ENCODE data around the gene EPAS1. TPM values are rescaled to one million over a fixed set of nuclear protein-coding genes. Genes with fewer than 3 reads are reported as not detected.
A peak's percentile ranks its signal among the peaks of the same experiment; 100 is the strongest.

EPAS1 gene
- total and polyA plus RNA-seq, 2 of the 13 experiments (the other 11 are each of a cell fraction or from before 2014, with no cell fraction given): 47.1 to 182 TPM

DNA sequence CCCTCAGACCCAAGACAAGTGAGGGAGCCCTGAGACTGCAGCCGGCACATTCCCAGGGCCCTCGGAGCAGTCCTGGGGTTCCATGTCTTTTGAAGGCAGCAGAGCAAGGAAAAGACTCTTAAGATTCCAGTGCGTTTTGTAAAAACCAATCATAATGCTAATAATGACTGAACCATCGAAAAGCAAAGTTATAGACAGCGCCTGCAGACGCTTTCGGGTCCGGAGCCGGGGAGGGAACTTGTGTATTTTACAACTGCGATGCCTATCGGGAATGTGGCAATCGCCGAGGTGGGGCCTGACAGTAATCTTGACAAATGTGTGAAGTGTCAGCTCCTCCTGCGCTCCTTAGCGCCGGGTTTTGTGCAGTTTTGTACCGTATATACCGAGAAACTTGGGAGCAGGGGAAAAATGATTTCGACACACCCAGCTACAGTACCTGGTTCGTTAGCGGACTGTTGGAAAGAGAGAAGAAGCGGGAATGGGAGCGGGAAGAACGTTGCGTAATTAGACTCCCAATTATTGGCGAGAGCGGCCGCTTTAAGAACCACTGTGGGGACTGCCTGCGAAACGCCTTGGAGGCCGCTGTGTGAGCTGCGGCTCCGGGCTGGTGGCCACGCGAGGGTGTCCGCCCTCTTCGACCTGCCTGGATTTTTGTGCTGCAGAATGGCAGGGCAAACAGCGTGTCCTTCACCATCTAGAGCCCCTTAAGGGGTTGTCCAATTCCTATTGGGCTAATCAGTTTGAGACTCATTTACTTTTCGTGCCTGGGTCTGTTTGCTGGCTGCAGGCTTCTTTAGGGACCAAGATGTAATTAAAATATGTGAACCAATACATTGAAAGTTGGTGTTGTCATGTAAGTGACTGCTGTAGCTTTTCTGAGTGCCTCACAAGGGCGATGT, 2.4 kb downstream of the EPAS1 start (continued):
- no peak for TF ChIP-seq ZBTB49 (CRISPR knock-in tag; IDR thresholded peaks at IDR 0.05; ENCODE audit: borderline replicate concordance)
- TF ChIP-seq ZNF839 (CRISPR knock-in tag; IDR thresholded peaks at IDR 0.05; ENCODE audit: borderline replicate concordance): no peak
- TF ChIP-seq RBM22 (optimal IDR thresholded peaks at IDR 0.05; ENCODE audit: low read length): no peak
- TF ChIP-seq HNF1B (CRISPR knock-in tag; IDR thresholded peaks at IDR 0.05): peak; percentile 59
- TF ChIP-seq ZNF274 (CRISPR knock-in tag; IDR thresholded peaks at IDR 0.05): no peak; the same call in 1 of the 2 replicates
- 0 out of 2 replicates have a peak, but pooled peaks have one; percentile 29 for TF ChIP-seq ZNF253 (CRISPR knock-in tag; IDR thresholded peaks at IDR 0.05; ENCODE audit: borderline replicate concordance)
- TF ChIP-seq, protein P1, sequence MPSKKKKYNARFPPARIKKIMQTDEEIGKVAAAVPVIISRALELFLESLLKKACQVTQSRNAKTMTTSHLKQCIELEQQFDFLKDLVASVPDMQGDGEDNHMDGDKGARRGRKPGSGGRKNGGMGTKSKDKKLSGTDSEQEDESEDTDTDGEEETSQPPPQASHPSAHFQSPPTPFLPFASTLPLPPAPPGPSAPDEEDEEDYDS (CRISPR knock-in tag; IDR thresholded peaks at IDR 0.05): no peak
- TF ChIP-seq, protein P2, sequence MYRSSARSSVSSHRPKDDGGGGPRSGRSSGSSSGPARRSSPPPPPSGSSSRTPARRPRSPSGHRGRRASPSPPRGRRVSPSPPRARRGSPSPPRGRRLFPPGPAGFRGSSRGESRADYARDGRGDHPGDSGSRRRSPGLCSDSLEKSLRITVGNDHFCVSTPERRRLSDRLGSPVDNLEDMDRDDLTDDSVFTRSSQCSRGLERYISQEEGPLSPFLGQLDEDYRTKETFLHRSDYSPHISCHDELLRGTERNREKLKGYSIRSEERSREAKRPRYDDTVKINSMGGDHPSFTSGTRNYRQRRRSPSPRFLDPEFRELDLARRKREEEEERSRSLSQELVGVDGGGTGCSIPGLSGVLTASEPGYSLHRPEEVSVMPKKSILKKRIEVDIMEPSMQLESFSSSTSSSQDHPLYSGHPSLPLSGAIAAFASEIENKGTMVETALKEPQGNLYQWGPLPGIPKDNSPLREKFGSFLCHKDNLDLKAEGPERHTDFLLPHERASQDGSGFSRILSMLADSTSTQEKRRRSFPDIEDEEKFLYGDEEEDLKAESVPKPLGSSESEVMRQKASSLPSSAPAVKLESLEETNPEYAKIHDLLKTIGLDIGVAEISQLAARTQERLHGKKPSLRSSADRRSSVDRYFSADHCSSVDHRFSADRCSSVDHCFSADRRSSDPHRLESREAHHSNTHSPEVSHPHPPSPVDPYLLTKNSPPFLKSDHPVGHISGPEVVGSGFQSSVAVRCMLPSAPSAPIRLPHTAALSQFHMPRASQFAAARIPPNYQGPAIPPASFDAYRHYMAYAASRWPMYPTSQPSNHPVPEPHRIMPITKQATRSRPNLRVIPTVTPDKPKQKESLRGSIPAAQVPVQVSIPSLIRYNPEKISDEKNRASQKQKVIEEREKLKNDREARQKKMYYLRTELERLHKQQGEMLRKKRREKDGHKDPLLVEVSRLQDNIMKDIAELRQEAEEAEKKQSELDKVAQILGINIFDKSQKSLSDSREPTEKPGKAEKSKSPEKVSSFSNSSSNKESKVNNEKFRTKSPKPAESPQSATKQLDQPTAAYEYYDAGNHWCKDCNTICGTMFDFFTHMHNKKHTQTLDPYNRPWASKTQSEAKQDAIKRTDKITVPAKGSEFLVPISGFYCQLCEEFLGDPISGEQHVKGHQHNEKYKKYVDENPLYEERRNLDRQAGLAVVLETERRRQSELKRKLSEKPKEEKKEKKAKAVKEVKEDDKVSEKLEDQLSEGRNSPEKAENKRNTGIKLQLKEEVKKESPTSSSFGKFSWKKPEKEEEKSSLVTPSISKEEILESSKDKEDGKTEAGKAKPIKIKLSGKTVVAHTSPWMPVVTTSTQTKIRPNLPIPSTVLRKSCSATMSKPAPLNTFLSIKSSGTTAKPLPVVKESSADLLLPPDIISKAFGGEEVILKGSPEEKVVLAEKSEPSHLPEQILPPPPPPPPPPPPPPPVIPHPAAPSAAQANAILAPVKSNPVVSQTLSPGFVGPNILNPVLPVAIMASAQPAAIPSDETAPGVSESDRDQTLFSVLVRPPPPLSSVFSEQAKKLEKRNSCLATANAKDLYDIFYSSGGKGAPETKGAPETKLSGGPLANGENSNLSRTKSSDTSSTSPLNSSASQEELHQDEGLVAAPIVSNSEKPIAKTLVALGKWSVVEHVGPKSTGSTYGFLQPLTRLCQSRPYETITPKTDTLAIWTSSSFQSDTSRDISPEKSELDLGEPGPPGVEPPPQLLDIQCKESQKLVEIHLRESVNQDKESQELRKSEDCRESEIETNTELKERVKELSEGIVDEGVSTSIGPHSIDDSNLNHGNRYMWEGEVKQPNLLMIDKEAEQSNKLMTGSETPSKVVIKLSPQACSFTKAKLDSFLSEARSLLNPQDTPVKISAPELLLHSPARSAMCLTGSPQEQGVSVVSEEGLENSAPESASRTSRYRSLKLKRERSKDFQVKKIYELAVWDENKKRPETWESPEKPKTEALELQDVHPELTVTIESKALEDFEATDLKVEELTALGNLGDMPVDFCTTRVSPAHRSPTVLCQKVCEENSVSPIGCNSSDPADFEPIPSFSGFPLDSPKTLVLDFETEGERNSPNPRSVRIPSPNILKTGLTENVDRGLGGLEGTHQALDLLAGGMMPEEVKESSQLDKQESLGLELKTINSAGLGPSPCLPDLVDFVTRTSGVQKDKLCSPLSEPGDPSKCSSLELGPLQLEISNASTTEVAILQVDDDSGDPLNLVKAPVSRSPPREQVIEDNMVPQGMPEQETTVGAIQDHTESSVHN (CRISPR knock-in tag; IDR thresholded peaks at IDR 0.05): no peak
- peak; percentile 42; the same call in 1 of the 2 replicates for TF ChIP-seq ETV6 (CRISPR knock-in tag; conservative IDR thresholded peaks at IDR 0.05)
- TF ChIP-seq SAFB2 (CRISPR knock-in tag; IDR thresholded peaks at IDR 0.05; ENCODE audit: borderline replicate concordance, low read depth): no peak
- TF ChIP-seq HCFC1 (IDR thresholded peaks at IDR 0.05; ENCODE audit: low read depth, low read length): no peak
- TF ChIP-seq RARG (CRISPR knock-in tag; IDR thresholded peaks at IDR 0.05; ENCODE audit: low read depth): no peak
